ENCODE measurements around the gene OVCH1.

GRCh38 chr12:29460082-29460481 is 37.4 kb downstream of the OVCH1 start:
- TF ChIP-seq EZH2 (IDR thresholded peaks at IDR 0.05): no peak
- TF ChIP-seq, protein P1, sequence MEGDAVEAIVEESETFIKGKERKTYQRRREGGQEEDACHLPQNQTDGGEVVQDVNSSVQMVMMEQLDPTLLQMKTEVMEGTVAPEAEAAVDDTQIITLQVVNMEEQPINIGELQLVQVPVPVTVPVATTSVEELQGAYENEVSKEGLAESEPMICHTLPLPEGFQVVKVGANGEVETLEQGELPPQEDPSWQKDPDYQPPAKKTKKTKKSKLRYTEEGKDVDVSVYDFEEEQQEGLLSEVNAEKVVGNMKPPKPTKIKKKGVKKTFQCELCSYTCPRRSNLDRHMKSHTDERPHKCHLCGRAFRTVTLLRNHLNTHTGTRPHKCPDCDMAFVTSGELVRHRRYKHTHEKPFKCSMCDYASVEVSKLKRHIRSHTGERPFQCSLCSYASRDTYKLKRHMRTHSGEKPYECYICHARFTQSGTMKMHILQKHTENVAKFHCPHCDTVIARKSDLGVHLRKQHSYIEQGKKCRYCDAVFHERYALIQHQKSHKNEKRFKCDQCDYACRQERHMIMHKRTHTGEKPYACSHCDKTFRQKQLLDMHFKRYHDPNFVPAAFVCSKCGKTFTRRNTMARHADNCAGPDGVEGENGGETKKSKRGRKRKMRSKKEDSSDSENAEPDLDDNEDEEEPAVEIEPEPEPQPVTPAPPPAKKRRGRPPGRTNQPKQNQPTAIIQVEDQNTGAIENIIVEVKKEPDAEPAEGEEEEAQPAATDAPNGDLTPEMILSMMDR (IDR thresholded peaks at IDR 0.05): no peak
- TF ChIP-seq EZH2phosphoT487 (IDR thresholded peaks at IDR 0.05): no peak
